Measurements from ENCODE around the gene GPR39.

The GPR39 gene

GRCh38 chr2:132403146-132403545 is 13.5 kb upstream of the GPR39 start:
- H3K4me3 ChIP-seq (ENCODE audit: low read depth, low read length), result no peak overlapping the region
- in situ Hi-C loops (cut with HindIII; ENCODE audit: low sequenced_read_pairs), result no loop called here
- DNase-seq (ENCODE audit: low read depth), result no peak
- no peak for TF ChIP-seq CTCF (IDR thresholded peaks at IDR 0.05; ENCODE audit: low read depth, low read length, missing control alignments)

GRCh38 chr2:132404056-132404455 is 12.5 kb upstream of the GPR39 start:
- H3K4me3 ChIP-seq (ENCODE audit: low read depth, low read length), result no peak overlapping the region
- in situ Hi-C loops (cut with HindIII; ENCODE audit: low sequenced_read_pairs), result no loop called here
- TF ChIP-seq CTCF (IDR thresholded peaks at IDR 0.05; ENCODE audit: low read depth, low read length, missing control alignments), result no peak
- DNase-seq (ENCODE audit: low read depth), result no peak

- TF ChIP-seq CTCF (IDR thresholded peaks at IDR 0.05; ENCODE audit: low read depth, low read length, missing control alignments), result no peak
- H3K4me3 ChIP-seq (ENCODE audit: low read depth, low read length), result no peak overlapping the region
- in situ Hi-C loops (cut with HindIII; ENCODE audit: low sequenced_read_pairs), result no loop called here
- DNase-seq (ENCODE audit: low read depth), result no peak
Observed at GRCh38 chr2:132407784-132408183, 8.8 kb upstream of the GPR39 start.

GRCh38 chr2:132412021-132412420 is 4.6 kb upstream of the GPR39 start:
- in situ Hi-C loops (cut with HindIII; ENCODE audit: low sequenced_read_pairs), result no loop called here
- no peak for TF ChIP-seq CTCF (IDR thresholded peaks at IDR 0.05; ENCODE audit: low read depth, low read length, missing control alignments)
- H3K4me3 ChIP-seq (ENCODE audit: low read depth, low read length), result no peak overlapping the region
- no peak for DNase-seq (ENCODE audit: low read depth)

- TF ChIP-seq CTCF (IDR thresholded peaks at IDR 0.05; ENCODE audit: low read depth, low read length, missing control alignments), result no peak
- no peak for DNase-seq (ENCODE audit: low read depth)
- no peak overlapping the region for H3K4me3 ChIP-seq (ENCODE audit: low read depth, low read length)
- in situ Hi-C loops (cut with HindIII; ENCODE audit: low sequenced_read_pairs), result no loop called here
Observed at GRCh38 chr2:132414081-132414480, 2.5 kb upstream of the GPR39 start.

- in situ Hi-C loops (cut with HindIII; ENCODE audit: low sequenced_read_pairs), result no loop called here
- DNase-seq (ENCODE audit: low read depth), result no peak
- no peak for TF ChIP-seq CTCF (IDR thresholded peaks at IDR 0.05; ENCODE audit: low read depth, low read length, missing control alignments)
- H3K4me3 ChIP-seq (ENCODE audit: low read depth, low read length), result peak overlapping the region; percentile 40
Observed at GRCh38 chr2:132415256-132415914, 1.2 kb upstream of the GPR39 start.

All from astrocyte of the cerebellum (primary cell).